HepG2 (cell line): ENCODE data around the gene SBK3. TPM values are rescaled to one million over a fixed set of nuclear protein-coding genes. Genes with fewer than 3 reads are reported as not detected.

Experiments
- FOSL1 ChIP-seq: sonication (generic); formaldehyde crosslinking; IDR thresholded peaks from 2 replicates; pipeline ENCODE4 v1.9.0; 2021; ENCODE audit warnings: missing genetic modification reagents, borderline replicate concordance
- NCOA1 ChIP-seq: sonication (generic); formaldehyde crosslinking; IDR thresholded peaks from 2 replicates; pipeline ENCODE4 v1.9.0; 2021; ENCODE audit warnings: missing genetic modification reagents
- PRPF4 ChIP-seq: fragments of 200-400 bp; formaldehyde crosslinking; IDR thresholded peaks from 2 replicates; pipeline ENCODE4 v1.6.1; 2016; ENCODE audit warnings: low read length, low read depth; ENCODE audit not compliant: poor library complexity, severe bottlenecking
- SMAD9 ChIP-seq: sonication (generic); formaldehyde crosslinking; IDR thresholded peaks from 2 replicates; pipeline ENCODE4 v1.5.1; 2020; ENCODE audit warnings: mild to moderate bottlenecking, missing genetic modification reagents
- SP2 ChIP-seq: sonication (generic); formaldehyde crosslinking; IDR thresholded peaks from 2 replicates; pipeline ENCODE4 v1.5.1; 2020; ENCODE audit warnings: mild to moderate bottlenecking, missing genetic modification reagents
- ZBTB1 ChIP-seq: sonication (generic); formaldehyde crosslinking; IDR thresholded peaks from 2 replicates; pipeline ENCODE4 v1.4.0; 2020; ENCODE audit warnings: missing genetic modification reagents, borderline replicate concordance
- ZFP82 ChIP-seq: sonication (generic); formaldehyde crosslinking; IDR thresholded peaks from 2 replicates; pipeline ENCODE4 v1.5.1; 2020; ENCODE audit warnings: mild to moderate bottlenecking, missing genetic modification reagents, borderline replicate concordance
- ZNF75D ChIP-seq: sonication (generic); formaldehyde crosslinking; IDR thresholded peaks from 2 replicates; pipeline ENCODE4 v1.8.1; 2023; ENCODE audit warnings: missing genetic modification reagents, mild to moderate bottlenecking, borderline replicate concordance
- ZNF878 ChIP-seq: sonication (generic); formaldehyde crosslinking; IDR thresholded peaks from 2 replicates; pipeline ENCODE4 v1.8.1; 2023; ENCODE audit warnings: mild to moderate bottlenecking, missing genetic modification reagents, moderate library complexity
- polyA plus RNA-seq, 8 experiments: library from polyadenylated mRNA; depleted of rRNA in 3 of 8; stranded (reverse) in 7 of 8; unstranded in 1 of 8; fragments of >200 nt; fragmentation: Illumina TruSeq in 4 of 8; extraction: Trizol in 4 of 8; gene quantifications; 2 replicates each; pipeline versions ENCODE4 v1.2.1 to v1.2.3, GENCODE V29; 2011 to 2016; ENCODE audit warnings: low read depth in 4 of 8, missing spikeins in 1 of 8, mixed read lengths in 1 of 8; ENCODE audit not compliant: insufficient read depth in 1 of 8
- total RNA-seq, 5 experiments: library from RNA; depleted of rRNA; stranded (reverse); fragments of >200 nt; fragmentation: Illumina TruSeq; extraction: Trizol; gene quantifications; 2 replicates each; pipeline ENCODE4 v1.2.3, GENCODE V29; 2016; ENCODE audit warnings: low read depth in 1 of 5
- TF ChIP-seq, protein P1 (sequence below): sonication (generic); formaldehyde crosslinking; IDR thresholded peaks from 2 replicates; pipeline ENCODE4 v1.5.0; 2020; ENCODE audit warnings: mild to moderate bottlenecking, missing genetic modification reagents
- TF ChIP-seq, protein P2 (sequence below): IDR thresholded peaks from 2 replicates; pipeline ENCODE4 v1.6.1; 2016; ENCODE audit warnings: mild to moderate bottlenecking, missing biosample characterization, missing genetic modification reagents
- TF ChIP-seq, protein P3 (sequence below): fragments of 450-650 bp; IDR thresholded peaks from 2 replicates; pipeline ENCODE4 v1.6.1; 2016

Gene SBK3
- total and polyA plus RNA-seq, 2 of the 13 experiments (the other 11 are each of a cell fraction or from before 2014, with no cell fraction given) = 0.66 to 0.77 TPM

DNA sequence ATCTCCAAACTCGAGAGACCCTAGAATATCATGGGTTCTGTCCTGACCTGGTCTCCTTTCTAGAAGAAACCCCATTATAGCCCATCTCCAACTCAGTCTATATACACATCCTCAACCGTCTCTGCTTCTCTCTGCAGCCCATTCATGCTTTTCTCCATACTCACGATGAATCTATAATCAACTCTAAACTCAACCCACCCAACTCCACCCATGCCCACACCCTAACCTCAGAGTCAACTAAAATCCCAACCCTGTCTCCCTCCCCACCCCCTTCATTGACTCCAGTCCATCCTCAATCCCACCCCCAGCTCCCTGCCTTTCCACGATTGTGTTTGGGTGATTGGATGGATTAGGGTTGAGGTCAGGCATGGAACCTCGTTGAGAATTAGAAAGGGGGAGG, 1.8 kb downstream of the SBK3 start (continued):
- TF ChIP-seq, protein P1, sequence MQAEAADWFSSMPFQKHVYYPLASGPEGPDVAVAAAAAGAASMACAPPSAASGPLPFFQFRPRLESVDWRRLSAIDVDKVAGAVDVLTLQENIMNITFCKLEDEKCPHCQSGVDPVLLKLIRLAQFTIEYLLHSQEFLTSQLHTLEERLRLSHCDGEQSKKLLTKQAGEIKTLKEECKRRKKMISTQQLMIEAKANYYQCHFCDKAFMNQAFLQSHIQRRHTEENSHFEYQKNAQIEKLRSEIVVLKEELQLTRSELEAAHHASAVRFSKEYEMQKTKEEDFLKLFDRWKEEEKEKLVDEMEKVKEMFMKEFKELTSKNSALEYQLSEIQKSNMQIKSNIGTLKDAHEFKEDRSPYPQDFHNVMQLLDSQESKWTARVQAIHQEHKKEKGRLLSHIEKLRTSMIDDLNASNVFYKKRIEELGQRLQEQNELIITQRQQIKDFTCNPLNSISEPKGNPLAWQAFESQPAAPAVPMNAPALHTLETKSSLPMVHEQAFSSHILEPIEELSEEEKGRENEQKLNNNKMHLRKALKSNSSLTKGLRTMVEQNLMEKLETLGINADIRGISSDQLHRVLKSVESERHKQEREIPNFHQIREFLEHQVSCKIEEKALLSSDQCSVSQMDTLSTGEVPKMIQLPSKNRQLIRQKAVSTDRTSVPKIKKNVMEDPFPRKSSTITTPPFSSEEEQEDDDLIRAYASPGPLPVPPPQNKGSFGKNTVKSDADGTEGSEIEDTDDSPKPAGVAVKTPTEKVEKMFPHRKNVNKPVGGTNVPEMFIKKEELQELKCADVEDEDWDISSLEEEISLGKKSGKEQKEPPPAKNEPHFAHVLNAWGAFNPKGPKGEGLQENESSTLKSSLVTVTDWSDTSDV = no peak
- TF ChIP-seq, protein P2, sequence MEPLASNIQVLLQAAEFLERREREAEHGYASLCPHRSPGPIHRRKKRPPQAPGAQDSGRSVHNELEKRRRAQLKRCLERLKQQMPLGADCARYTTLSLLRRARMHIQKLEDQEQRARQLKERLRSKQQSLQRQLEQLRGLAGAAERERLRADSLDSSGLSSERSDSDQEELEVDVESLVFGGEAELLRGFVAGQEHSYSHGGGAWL (CRISPR knock-in tag) = no peak
- TF ChIP-seq ZNF75D = no peak
- TF ChIP-seq ZBTB1 (CRISPR knock-in tag) = no peak
- TF ChIP-seq ZNF878 (CRISPR knock-in tag) = no peak
- no peak for TF ChIP-seq NCOA1 (CRISPR knock-in tag)
- no peak for TF ChIP-seq SP2
- TF ChIP-seq PRPF4 = no peak
- TF ChIP-seq, protein P3, sequence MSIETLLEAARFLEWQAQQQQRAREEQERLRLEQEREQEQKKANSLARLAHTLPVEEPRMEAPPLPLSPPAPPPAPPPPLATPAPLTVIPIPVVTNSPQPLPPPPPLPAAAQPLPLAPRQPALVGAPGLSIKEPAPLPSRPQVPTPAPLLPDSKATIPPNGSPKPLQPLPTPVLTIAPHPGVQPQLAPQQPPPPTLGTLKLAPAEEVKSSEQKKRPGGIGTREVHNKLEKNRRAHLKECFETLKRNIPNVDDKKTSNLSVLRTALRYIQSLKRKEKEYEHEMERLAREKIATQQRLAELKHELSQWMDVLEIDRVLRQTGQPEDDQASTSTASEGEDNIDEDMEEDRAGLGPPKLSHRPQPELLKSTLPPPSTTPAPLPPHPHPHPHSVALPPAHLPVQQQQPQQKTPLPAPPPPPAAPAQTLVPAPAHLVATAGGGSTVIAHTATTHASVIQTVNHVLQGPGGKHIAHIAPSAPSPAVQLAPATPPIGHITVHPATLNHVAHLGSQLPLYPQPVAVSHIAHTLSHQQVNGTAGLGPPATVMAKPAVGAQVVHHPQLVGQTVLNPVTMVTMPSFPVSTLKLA = no peak
- no peak for TF ChIP-seq FOSL1 (CRISPR knock-in tag)
- TF ChIP-seq SMAD9 (CRISPR knock-in tag) = no peak
- no peak for TF ChIP-seq ZFP82 (CRISPR knock-in tag)
